KMS-11 (cell line): ENCODE data around the gene RPTOR.

Source experiments
- H2AFZ ChIP-seq: fragments of 200-600 bp; sonication (generic); 2 replicates; pipeline ENCODE4 v1.6.1; 2016; ENCODE audit warnings: antibody characterized with exemption, mixed run types, low read depth
- H3K27ac ChIP-seq: fragments of 200-600 bp; sonication (generic); 2 replicates; pipeline ENCODE4 v1.6.1; 2016; ENCODE audit warnings: mild to moderate bottlenecking, mixed run types
- H3K27me3 ChIP-seq: fragments of 200-600 bp; sonication (generic); 2 replicates; pipeline ENCODE4 v1.6.1; 2017; ENCODE audit warnings: mild to moderate bottlenecking, low read depth, mixed run types, moderate library complexity; ENCODE audit not compliant: insufficient read depth
- H3K36me3 ChIP-seq: fragments of 200-600 bp; sonication (generic); 2 replicates; pipeline ENCODE4 v1.6.1; 2017; ENCODE audit warnings: mild to moderate bottlenecking, mixed run types; ENCODE audit not compliant: insufficient read depth
- H3K4me1 ChIP-seq: fragments of 200-600 bp; sonication (generic); 2 replicates; pipeline ENCODE4 v1.6.1; 2016; ENCODE audit warnings: mild to moderate bottlenecking, low read depth, mixed run types; ENCODE audit not compliant: poor library complexity, severe bottlenecking
- H3K4me2 ChIP-seq: fragments of 200-600 bp; sonication (generic); 2 replicates; pipeline ENCODE4 v1.7.0; 2016; ENCODE audit warnings: mild to moderate bottlenecking, mixed run types
- H3K4me3 ChIP-seq: fragments of 200-600 bp; sonication (generic); IDR thresholded peaks from 2 replicates; pipeline ENCODE4 v1.6.1; 2017; ENCODE audit warnings: low read depth, low read length, mixed read lengths; ENCODE audit not compliant: insufficient read depth
- H3K79me2 ChIP-seq: fragments of 200-600 bp; sonication (generic); 2 replicates; pipeline ENCODE4 v1.6.1; 2016; ENCODE audit warnings: low read depth, mixed run types; ENCODE audit not compliant: insufficient read depth
- H3K9ac ChIP-seq: fragments of 200-600 bp; sonication (generic); 2 replicates; pipeline ENCODE4 v1.6.1; 2016; ENCODE audit warnings: mild to moderate bottlenecking, mixed run types
- H4K20me1 ChIP-seq: fragments of 200-600 bp; sonication (generic); 2 replicates; pipeline ENCODE4 v1.6.1; 2016; ENCODE audit warnings: mild to moderate bottlenecking, mixed run types; ENCODE audit not compliant: insufficient read depth
- TF ChIP-seq, protein P1 (sequence below): fragments of 200-600 bp; sonication (generic); conservative IDR thresholded peaks from 2 replicates; pipeline ENCODE4 v1.6.1; 2017; ENCODE audit warnings: low read depth, mild to moderate bottlenecking, antibody characterized with exemption, low read length, moderate library complexity, mixed read lengths

Gene RPTOR

GRCh38 chr17:80846932-80847331 is 302.3 kb downstream of the RPTOR start:
- Histone ChIP-seq H3K4me2 (peak overlapping the region; percentile 70), H3K9ac (no peak overlapping the region), H3K27ac (no peak overlapping the region), H3K79me2 (no peaks in the 10 kb centered on the region), H3K4me3 (no peak overlapping the region), H3K27me3 (no peaks in the 10 kb centered on the region), H4K20me1 (no peaks in the 10 kb centered on the region), H3K4me1 (peaks cover 22% of the 10 kb centered on the region), H2AFZ (no peak overlapping the region), H3K36me3 (no peaks in the 10 kb centered on the region)
- TF ChIP-seq, protein P1, sequence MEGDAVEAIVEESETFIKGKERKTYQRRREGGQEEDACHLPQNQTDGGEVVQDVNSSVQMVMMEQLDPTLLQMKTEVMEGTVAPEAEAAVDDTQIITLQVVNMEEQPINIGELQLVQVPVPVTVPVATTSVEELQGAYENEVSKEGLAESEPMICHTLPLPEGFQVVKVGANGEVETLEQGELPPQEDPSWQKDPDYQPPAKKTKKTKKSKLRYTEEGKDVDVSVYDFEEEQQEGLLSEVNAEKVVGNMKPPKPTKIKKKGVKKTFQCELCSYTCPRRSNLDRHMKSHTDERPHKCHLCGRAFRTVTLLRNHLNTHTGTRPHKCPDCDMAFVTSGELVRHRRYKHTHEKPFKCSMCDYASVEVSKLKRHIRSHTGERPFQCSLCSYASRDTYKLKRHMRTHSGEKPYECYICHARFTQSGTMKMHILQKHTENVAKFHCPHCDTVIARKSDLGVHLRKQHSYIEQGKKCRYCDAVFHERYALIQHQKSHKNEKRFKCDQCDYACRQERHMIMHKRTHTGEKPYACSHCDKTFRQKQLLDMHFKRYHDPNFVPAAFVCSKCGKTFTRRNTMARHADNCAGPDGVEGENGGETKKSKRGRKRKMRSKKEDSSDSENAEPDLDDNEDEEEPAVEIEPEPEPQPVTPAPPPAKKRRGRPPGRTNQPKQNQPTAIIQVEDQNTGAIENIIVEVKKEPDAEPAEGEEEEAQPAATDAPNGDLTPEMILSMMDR = no peak

- no peak overlapping the region for H3K27ac ChIP-seq
- H3K4me2 ChIP-seq = no peak overlapping the region; the same call in 1 of the 2 replicates
- TF ChIP-seq, protein P1 = no peak
- H3K79me2 ChIP-seq = no peaks in the 10 kb centered on the region
- peaks cover 22% of the 10 kb centered on the region for H3K4me1 ChIP-seq
- H3K9ac ChIP-seq = no peak overlapping the region
- H2AFZ ChIP-seq = no peak overlapping the region
- H3K27me3 ChIP-seq = no peaks in the 10 kb centered on the region
- H3K4me3 ChIP-seq = no peak overlapping the region
- H4K20me1 ChIP-seq = no peaks in the 10 kb centered on the region
- no peaks in the 10 kb centered on the region for H3K36me3 ChIP-seq
These were observed 303.0 kb downstream of the RPTOR start for GRCh38 chr17:80847496-80848230.

DNA sequence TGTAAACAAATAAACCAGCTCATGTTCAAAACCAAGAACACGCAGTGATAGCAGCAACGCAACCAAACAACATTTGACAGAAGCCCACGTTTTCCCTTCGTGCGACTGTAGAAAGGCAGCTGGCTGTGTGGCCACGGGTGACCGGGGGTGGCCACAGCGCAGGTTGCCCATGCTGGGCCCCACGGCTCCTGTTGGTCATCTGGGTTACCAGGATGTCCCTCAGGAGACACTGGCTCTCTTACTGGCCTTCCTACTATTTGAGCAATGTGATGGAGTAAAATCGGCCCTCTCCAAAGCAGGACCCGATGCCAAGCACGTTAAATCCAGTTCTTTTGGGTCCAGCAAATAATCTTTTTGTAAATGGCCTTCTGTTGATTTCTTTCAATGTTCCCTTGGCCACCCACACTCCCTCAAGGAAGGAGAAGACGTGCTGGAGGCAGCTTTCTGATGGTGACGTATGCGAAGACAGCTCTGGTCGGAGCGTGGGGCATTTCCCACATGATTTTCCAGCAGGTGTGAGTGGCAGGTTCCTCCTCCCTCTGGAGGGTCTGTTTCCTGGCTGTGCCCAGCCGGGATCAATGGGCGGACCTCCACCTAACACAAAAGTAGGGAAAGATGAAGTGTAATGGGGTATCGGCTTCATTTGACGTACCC is 303.9 kb downstream of the RPTOR start:
- Histone ChIP-seq H2AFZ (no peak overlapping the region), H3K27ac (no peak overlapping the region), H3K4me3 (no peak overlapping the region), H3K36me3 (no peaks in the 10 kb centered on the region), H4K20me1 (no peaks in the 10 kb centered on the region), H3K79me2 (no peaks in the 10 kb centered on the region), H3K27me3 (no peaks in the 10 kb centered on the region), H3K9ac (no peak overlapping the region), H3K4me1 (peaks cover 22% of the 10 kb centered on the region), H3K4me2 (no peak overlapping the region)
- TF ChIP-seq, protein P1 = no peak

DNA sequence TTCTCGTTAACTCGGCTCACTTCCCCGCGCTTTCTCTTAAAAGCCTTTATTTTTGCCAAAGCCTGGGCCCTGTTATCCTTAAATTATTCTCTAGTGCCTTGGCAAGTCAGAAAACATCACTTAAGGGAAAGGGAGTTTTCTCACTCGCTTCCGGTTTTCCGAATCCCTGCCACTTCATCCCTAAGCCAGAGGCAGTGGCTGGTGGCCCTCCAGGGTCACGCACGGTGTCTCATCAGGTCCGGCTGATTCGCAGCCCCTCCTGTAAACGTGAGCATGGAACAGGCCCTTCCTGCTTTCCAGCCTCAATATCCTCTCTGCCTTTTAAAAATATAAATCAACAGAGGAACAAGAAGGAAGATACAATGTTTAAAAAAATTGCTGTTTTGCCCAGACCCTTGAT is 304.5 kb downstream of the RPTOR start:
- H3K27me3 ChIP-seq = no peaks in the 10 kb centered on the region
- no peak overlapping the region for H3K27ac ChIP-seq
- no peak overlapping the region for H3K4me2 ChIP-seq
- no peaks in the 10 kb centered on the region for H4K20me1 ChIP-seq
- H3K79me2 ChIP-seq = no peaks in the 10 kb centered on the region
- H2AFZ ChIP-seq = no peak overlapping the region
- H3K4me1 ChIP-seq = peaks cover 22% of the 10 kb centered on the region
- H3K4me3 ChIP-seq = no peak overlapping the region
- H3K9ac ChIP-seq = no peak overlapping the region
- no peaks in the 10 kb centered on the region for H3K36me3 ChIP-seq
- TF ChIP-seq, protein P1 = no peak
